NCI-H1694 treated with DMSO at 0.1 percent for 48 hours (cell line): Measurements from ENCODE around the gene NT5C3A.
"Not testable (repeated sequence)": the region's sequence is repeated elsewhere in the genome, so short reads cannot be mapped to it uniquely, and the experiment has no call there.

Experiments used
- DNase-seq: peaks from one replicate; lab custom pipeline; 2025; lab: John Stamatoyannopoulos, UW

Gene NT5C3A

DNA sequence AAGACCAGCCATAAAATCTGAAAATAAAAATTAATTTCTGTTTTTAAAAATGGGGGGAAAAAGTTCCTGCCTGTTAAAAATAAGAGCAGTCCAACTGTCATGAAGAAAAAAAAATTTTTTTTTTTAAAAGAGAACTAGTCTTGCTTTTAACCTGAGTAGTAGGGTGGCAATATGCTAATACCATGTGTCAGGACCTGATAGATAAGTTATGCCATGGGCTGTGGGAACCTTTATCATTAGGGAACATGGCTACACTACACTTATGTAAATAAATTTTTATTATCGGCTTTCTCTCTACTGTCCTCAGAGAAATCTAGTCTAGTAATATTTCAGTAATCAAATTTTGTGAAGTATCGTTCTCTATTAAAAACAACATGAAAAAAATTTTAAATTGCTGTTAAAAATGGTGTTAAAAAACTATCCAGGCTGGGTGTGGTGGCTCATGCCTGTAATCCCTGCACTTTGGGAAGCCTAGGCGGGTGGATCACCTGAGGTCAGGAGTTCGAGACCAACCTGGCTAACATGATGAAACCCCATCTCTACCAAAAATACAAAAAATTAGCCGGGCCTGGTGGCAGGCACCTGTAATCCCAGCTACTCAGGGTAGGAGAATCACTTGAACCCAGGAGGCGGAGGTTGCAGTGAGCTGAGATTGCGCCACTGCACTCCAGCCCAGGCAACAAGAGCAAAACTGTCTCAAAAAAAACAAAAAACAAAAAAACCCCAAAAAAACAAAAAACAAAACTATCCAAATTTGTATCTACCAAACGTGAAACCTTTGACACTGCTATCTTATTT is 20.7 kb downstream of the NT5C3A start:
- no peak for DNase-seq

DNA sequence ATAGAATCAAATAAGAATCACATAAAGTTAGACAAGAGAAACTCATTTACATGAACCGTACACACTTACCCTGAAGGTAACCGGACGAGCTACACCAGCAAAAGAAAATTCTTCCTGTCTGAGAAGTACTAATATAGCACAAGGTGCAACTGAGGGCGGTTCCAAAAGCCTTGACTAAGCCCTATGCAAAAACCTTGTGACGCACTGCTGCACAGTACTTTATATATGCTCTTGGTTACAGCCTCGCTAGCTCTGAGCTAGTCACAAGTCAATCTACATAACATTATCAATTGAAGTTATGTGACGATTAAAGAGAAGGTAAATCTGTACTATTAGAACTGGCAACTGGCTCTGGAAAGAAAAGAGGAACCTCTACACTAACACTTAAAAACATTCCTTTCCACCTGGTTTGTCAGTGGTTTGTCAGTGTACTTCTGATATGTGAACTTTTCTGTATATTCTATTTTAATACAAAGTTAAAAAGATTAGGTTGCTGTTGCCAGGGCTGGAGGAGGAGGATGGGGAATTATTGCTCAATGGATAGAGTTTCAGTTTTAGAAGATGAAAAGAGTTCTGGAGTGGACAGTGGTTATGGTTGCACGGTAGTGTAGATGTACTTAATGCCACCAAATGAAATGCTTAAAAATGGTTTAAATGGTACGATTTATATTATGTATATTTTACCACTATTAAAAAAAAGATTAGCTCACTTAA is 21.6 kb downstream of the NT5C3A start:
- DNase-seq: no peak

DNA sequence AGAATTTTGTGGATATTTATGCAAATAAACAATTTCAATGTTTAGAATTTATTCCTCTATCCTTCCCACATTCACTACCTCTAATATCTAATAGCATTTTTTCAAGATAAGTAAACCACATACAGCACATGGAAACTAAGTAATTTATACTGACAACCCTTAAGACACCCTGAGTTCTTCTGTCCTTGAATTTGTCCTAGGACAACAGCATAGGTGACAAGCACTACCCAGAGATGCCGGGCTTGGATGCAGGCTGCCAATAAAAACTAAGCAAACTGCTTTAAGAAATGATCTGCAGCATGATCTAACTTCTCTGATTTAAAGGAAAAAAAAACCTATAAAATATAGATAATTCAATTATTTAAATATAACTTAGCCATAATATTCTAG is 22.7 kb downstream of the NT5C3A start:
- DNase-seq: no peak

DNA sequence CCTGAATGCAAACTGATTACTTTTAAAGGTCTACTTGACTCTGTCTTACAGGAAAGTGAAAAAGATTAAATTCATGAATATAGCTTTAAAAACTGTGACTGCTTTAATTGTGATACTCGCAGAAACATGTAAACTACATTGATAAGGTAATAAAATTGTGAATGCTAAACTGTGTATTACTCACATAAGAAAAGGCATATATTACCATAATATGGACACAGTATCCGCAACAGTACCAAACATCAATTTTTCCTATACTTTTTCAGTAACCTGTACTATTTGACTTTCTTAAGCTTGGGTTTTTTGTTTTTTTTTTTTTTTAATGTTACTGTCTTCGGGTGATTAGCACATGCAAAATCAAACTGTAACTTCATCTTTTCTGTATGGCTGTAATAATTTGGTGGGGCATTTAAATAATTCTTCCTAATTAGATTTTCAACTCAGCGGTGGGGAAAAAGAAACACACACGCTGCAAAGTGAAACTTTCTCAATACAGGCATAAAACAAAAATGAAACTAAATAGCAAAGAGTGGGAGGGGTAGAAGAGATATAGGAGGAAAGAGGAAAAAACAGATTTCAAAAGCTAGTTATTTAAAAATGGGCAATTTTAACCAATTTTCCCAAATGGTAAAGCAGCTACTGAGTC is 23.2 kb downstream of the NT5C3A start:
- DNase-seq: no peak

DNA sequence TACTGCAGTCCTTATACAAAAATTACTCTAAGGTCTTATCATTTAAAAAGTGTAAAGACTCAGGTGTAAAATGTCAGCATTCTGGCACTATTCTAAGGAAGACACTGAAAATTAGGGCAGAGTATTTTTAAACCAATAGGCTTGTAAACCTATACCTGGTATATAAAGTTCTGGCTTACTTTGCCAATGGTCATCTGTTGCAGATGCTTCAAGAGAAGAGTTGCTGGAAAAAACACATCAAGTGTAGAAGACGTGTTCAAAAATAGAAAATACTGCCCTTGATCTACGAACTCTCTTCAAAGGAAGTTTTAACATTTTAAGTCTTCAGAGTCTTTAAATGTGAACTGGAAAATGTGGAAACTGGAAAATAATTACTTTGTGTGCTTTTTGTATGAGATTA is 23.9 kb downstream of the NT5C3A start:
- DNase-seq: no peak

DNA sequence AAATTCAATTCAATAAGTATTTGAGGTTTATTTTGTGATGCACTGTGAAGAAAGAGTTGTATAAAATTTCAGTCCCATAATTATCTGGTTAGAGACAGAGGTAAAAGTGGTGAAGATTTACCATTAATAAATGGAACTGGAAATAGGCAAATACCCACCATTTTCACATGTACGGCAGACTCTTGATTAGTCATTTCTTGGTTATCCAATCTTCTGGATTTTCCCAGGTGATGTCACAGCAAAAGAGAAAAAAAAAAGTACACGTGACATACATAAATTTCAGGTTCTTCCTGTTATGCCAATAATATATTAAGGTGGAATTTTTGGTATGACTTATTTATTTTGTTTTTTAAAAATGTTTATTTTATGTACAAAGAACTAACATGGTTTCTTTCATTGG is 26.8 kb downstream of the NT5C3A start:
- no peak for DNase-seq

DNA sequence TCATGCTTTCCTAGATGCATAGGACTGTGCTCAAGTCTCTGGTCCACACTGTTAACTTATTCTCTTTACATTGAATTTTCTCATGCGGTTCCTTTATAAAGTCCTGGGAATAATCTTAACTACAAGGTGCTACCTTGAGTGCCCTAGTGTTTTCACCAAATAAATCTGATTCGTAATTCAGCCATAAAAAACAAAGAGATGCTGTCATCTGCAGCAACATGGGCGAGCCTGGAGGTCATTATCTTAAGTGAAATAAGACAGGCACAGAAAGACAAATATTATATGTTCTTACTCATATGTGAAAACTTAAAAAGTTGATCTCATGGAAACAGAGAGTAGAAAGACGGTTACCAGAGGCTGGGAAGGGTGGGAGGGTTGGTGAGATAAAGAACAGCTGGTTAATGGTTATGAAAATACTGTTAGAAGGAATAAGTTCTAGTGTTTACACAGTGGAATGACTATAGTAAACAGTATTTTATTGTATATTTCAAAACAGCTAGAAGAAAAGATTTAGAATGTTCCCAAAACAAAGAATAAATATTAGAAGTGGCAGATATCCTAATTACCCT is 38.3 kb downstream of the NT5C3A start:
- DNase-seq: no peak

DNA sequence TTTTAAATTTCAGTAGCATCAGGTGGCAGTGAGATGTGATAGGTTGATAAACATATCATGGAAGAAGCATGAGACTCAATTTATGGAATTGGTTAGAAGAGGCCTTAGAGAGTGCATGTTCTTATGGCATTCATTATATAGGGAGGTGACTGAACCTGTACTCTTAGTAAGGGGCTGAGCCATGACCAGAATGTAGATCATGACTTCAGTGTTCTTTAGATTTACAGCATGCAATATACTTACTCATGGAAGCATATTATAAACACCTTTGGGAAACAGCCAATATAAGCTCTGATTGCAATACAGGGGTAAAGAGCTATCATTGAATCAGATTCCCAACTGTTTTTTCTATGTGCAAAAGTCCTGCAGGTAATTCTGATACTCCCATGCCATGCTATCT is 50.2 kb downstream of the NT5C3A start:
- DNase-seq: no peak

DNA sequence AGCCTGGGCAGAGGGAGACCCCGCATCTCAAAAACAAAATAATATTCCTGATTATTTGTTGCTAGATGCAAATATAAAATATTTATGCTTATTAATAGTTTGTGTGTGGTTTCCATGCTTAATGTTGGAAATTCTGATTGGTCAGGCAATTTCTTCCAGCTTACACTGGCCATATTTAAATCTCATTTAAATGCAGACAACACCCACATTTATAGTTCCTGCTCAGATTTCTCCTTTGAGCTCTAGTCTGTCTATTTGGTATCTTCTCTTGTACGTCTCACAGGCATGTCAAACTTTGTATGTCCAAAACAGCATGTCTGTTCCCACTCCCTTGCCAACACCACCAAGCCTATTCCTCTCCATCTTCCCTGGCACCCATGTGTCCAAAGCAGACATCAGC is 52.8 kb downstream of the NT5C3A start:
- no peak for DNase-seq

DNA sequence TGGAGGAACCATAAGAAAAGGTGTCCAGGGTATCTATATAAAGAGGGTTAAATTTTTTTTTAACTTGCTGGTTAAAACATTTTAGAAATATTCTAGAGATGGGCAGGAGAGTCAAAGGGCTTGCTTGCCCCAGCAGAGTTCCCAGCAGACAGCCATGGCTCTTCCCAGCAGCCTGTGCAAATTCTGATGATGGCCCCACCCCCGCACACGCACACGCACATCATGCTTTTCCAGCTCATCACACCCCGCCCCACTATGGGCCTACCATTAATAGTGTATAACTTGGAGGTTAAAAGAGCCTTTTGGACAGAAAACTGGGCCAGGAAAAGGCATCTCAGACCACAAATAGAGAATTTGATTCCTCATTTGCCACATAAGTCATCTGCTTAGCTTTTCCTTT is 56.9 kb downstream of the NT5C3A start:
- not testable (repeated sequence) for DNase-seq

DNA sequence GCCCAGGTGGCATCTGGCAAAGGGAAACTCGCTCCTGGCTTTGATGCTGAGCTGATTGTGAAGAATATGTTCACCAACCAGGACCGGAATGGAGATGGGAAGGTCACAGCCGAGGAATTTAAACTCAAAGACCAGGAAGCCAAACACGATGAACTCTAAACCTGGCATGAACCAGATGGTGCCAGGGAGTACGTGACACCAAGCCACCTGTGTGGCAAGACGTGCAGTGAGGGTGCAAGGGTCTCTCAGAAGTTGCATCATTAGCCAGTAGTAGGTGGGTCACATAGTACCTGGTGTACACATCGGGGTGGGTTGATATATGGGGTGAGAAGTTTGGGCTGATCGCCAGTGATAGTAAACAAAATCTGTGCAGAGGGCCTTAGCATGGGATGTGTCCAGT is 57.4 kb downstream of the NT5C3A start:
- DNase-seq: not testable (repeated sequence)

DNA sequence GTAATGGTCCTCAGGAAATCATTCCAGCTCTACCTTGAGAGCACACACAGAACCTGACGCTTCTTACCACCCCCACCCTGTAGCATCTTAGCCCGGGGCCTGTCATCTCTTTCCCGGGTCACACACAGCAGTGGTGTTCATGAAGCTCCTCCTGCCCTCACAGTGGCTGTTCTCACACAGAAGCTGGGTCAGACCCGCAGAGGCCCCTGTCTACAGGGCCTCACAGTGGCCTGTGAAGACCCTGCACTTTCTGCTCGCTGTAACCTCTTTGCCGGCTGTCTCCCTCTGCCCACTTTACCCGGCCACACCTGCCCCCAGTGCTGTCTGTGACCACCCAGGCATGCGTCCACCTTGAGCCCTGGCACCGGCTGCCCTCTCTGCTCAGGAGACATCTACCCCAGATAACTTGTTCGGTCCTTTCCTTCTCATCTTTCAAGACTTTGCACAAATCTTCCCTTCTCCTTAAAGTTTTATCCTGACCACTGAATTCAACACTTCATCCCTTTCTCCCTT is 58.4 kb downstream of the NT5C3A start:
- not testable (repeated sequence) for DNase-seq

DNA sequence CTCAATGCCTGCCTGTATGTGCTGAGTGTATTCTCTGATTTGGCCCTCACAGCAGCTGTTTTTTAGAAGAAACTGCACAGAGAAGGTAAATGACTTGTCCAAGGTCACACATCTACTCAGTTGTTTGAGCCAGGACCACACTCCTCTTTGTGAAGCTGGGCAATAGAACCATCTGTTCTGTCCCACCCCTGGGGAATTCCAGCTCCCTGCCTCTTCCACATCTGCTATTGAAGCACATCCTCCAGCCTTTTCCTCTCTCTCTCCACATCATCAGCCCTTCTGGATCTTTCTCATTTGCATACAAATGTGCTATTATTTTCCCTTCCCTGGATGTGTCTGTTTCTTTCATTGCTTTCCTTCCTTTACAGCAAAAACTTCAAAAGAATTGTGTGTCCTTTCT is 59.5 kb downstream of the NT5C3A start:
- not testable (repeated sequence) for DNase-seq

DNA sequence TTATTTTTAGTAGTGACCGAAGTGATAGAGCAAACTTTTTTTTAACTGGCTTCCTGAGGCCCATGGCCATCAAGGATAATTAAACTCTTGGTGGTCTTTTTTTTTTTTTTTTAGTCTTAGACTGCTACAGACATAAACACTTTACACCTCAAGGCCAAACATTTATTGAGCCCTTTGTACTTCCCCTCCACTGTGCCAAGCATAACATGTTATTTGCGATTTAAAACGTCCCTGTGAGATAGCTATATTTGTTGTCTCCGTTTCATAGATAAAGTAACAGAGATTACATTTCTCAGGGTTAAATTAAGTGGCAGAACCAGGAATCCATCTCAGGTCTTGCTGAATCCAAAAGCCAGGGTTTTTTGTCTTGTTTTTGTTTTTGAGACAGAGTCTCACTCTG is 63.2 kb downstream of the NT5C3A start:
- DNase-seq: not testable (repeated sequence)

DNA sequence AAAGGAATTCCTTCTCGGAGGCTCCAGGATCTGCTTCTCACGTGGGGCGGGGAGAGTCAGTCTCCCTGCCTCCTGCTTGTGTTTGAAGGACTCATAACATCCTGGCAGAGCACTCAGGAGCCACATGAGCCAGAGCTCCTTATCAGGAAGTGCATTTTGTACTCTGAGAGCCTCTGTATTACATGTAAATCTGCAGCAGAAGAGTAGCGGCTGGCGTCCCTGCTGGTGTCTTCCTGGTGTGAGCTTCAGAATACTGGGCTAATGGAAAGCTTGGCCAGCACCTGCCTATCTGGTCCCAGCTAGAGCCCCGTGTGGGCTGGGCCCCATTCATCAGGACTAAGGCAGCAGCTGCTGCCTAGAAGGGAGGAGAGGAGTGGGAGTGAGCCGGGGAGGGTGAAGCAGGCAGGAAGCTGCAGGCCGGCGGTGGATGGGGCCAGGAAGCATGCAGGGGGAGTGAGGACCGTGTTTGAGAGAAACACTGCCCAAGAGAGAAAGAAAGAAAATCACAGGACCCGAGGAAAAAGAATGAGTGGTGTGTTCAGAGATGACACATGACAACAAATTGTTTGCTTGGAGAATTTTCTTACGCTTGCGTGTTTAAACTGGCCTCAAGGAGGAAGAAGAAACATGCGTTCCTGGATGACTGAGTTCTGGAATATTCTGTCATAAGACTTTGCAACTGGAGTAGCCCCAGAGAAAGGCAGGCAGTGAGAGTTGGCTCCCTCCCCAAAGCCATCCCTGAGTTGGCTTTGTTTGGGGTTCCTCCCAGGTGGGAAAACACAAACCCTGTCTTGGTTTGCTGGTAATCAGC is 64.0 kb downstream of the NT5C3A start:
- not testable (repeated sequence) for DNase-seq

DNA sequence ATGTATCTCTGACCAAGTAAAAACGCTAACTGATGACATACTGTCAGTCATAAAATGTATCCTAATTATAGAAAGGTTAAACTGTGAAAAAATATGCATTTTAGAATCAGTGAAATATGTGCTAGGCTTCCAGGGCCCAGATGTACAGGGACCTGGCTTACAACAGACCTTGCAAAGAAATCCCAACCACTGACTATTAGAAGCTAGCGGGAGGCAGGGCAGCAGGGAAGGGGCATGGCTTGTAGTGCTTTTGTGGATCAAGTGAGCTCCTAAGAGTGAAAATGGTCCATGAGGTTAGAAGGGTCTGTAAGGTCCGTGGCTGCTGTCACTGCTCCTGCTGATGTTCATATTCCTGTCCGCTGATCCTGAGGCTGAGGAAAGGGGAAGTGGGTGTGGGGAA is 64.6 kb downstream of the NT5C3A start:
- DNase-seq: not testable (repeated sequence)

DNA sequence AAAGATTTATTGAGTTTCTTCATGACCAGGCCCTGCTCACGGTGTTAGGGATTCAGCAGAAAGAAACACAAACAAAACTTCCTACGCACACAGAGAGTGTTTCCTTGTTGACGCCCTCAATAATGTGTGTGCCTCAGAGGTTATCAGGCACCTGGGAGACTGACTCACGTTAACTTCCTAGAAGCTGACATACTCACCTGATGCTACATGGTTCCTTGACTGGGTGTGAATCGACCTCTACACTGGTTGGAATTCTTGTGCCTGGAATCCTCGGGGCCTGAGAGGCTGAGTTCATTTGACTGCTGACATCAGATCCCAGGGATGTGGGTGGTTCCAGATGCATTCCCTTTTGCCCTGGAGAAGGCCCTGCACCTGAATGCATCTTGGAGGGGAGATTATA is 69.8 kb downstream of the NT5C3A start:
- DNase-seq: not testable (repeated sequence)

DNA sequence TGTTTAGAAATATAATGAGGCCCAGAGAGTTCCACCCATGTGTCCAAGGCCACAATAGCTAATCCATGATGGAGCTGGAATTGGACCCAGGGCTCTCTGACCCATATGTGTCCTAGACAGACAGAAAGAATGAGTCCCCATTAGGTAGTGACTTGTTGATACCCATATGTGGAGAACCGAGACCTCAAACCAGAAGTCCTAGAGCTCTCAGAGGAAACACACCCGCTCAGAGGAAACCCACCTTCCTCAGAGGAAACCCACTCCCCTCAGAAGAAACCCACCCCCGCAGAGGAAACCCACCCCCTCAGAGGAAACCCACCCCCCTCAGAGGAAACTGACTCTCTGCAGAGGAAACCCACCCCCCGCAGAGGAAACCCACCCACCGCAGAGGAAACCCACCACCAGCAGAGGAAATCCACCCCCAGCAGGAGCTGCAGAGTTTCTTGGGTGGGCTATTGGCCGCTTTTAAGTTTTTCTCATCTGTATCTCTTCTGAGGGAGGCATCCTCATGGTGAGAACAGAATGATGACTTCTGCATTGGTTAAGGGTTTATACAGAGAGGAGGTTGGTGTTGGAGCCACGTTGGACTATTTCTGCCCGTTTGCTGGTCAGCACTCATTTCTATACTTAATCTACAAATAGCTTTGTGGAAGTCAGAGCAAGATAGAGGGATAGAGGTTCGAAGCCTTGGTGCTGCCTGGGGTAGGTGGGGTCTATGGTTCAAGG is 70.4 kb downstream of the NT5C3A start:
- DNase-seq: not testable (repeated sequence)

DNA sequence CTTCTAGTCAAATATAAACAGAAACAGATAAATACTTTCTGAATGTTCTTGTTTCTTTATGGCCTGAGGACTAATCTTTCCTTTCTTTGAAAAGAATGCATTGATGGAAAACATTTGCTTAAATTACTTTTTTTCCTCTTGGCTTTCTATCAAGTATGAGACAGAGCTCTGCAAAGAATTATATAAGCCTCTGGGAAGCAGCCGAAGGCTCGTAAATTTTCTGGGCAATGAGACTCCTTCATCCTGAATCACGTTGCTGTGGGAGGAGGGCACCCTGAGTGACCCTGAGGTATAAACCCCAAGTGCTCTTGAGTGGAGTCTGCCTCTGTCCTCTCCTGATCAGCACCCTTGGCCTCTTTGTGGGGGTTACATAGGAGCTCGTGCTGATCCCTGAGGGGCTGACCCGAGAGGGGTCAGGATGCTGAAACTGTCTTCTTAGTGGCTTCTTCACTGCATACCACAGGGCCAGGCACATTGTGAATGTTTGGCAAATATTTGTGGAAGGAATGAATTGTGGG is 71.4 kb downstream of the NT5C3A start:
- DNase-seq: not testable (repeated sequence)

DNA sequence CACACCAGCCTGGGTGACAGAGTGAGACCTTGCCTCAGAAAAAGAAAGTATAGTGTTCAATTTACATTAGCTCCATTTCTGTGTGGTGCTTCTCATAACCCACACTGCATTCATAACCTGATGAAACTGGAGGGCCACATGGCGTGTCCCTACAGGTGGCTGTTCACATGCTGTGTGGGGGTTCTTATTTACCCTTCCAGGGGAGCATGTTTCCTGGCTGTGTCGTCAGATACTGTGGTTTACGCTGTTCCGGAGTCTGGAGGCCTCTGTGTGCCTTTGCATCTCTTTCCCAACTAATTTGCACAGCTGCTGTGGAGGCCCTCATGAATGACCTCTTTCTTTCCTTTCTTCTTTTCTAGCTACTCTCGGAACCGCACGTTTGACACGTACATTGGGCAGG is 74.4 kb downstream of the NT5C3A start:
- not testable (repeated sequence) for DNase-seq

DNA sequence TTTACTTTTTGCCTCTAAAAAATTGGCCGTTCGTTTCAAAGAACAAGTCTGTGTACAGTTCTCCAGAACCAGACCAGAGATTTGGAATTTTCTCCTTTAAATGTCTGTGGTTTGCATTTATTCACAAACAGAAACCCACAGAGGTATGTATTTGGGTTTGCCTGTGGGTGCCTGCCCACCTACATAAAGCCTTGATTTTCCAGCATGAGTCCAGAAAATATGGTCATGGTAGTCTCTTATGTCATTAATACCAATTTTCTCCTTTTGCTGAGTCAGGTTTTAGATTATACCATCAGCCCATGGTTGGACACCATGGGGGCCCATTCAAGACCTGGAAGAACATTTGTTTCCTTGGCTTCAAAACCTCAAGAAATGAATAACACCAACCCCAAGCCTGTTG is 82.7 kb downstream of the NT5C3A start:
- DNase-seq: not testable (repeated sequence)
